Measurements from ENCODE around the gene ICAM5. TPM values are rescaled to one million over a fixed set of nuclear protein-coding genes. Genes with fewer than 3 reads are reported as not detected.
"Not testable (repeated sequence)": the region's sequence is repeated elsewhere in the genome, so short reads cannot be mapped to it uniquely, and the experiment has no call there.

Gene ICAM5
- total RNA-seq: 1 to 10 TPM; 2.2 to 3.8 TPM

GRCh38 chr19:10289836-10290356 lies at the start of gene ICAM5:
TSS of gene ICAM5 (plus strand) at chr19:10289952. CDS start at chr19:10290044, 92 bp downstream.
- ChIA-PET POLR2A (interaction anchor here (0.6 to 6.0 kb wide), 4 partner anchors 10 to 91 kb away, joined by 4 to 45 read pairs (median 8); partner anchors contain the start of genes ICAM1 and TYK2), CTCF (interaction anchor here (0.6 to 6.2 kb wide), 9 partner anchors 16 to 114 kb away, joined by 3 to 47 read pairs (median 4); partner anchors contain the start of gene ICAM1)

GRCh38 chr19:10241826-10242449 lies 47.8 kb upstream of the ICAM5 start:
- CTCF ChIA-PET, POLR2A ChIA-PET: not testable (repeated sequence)

GRCh38 chr19:10243606-10244005 lies 46.1 kb upstream of the ICAM5 start:
- POLR2A ChIA-PET: interaction anchor here (0.7 kb wide), 1 partner anchor 36 kb away, joined by 3 read pairs; no protein-coding TSS in a partner anchor
- CTCF ChIA-PET: interaction anchor here (1.6 kb wide), 1 partner anchor 16 kb away, joined by 6 read pairs; no protein-coding TSS in a partner anchor

GRCh38 chr19:10245189-10245939 lies 44.4 kb upstream of the ICAM5 start:
- POLR2A ChIA-PET: no interaction called here
- CTCF ChIA-PET: interaction anchor here (1.6 kb wide), 1 partner anchor 14 kb away, joined by 6 read pairs; no protein-coding TSS in a partner anchor

- ChIA-PET POLR2A (no interaction called here), CTCF (no interaction called here)
Measured at GRCh38 chr19:10246511-10246910, 43.2 kb upstream of the ICAM5 start.

GRCh38 chr19:10251792-10252694 lies 37.7 kb upstream of the ICAM5 start, which contains the start of gene MRPL4:
TSS of gene MRPL4 (plus strand) at chr19:10252214. CDS start at chr19:10252254, 40 bp downstream.
- ChIA-PET POLR2A (no interaction called here), CTCF (interaction anchor here (0.6 to 3.4 kb wide), 2 partner anchors 23 to 128 kb away, joined by 4 to 28 read pairs; partner anchors contain the start of gene TYK2)

GRCh38 chr19:10252707-10253106 lies 37.0 kb upstream of the ICAM5 start:
- ChIA-PET CTCF (no interaction called here), POLR2A (interaction anchor here (0.7 kb wide), 1 partner anchor 139 kb away, joined by 5 read pairs; no protein-coding TSS in a partner anchor)

- ChIA-PET POLR2A (no interaction called here), CTCF (interaction anchor here (0.6 to 1.4 kb wide), 3 partner anchors 90 to 136 kb away, joined by 3 read pairs; no protein-coding TSS in a partner anchor)
Measured at GRCh38 chr19:10254244-10254643, 35.5 kb upstream of the ICAM5 start.

GRCh38 chr19:10255358-10255757 lies 34.4 kb upstream of the ICAM5 start:
- ChIA-PET CTCF (interaction anchor here (1.4 kb wide), 1 partner anchor 135 kb away, joined by 3 read pairs; no protein-coding TSS in a partner anchor), POLR2A (no interaction called here)

- CTCF ChIA-PET: interaction anchor here (0.8 kb wide), 1 partner anchor 12 kb away, joined by 3 read pairs; no protein-coding TSS in a partner anchor
- POLR2A ChIA-PET: no interaction called here
Measured at GRCh38 chr19:10256551-10256950, 33.2 kb upstream of the ICAM5 start.

GRCh38 chr19:10256970-10257615 lies 32.7 kb upstream of the ICAM5 start:
- CTCF ChIA-PET: interaction anchor here (4.3 kb wide), 1 partner anchor 131 kb away, joined by 52 read pairs; no protein-coding TSS in a partner anchor
- POLR2A ChIA-PET: interaction anchor here (2.1 kb wide), 1 partner anchor 13 kb away, joined by 22 read pairs; the partner anchor contains the start of gene ICAM1

GRCh38 chr19:10258080-10258710 lies 31.6 kb upstream of the ICAM5 start:
- POLR2A ChIA-PET: interaction anchor here (0.5 to 2.1 kb wide), 6 partner anchors 12 to 130 kb away, joined by 3 to 22 read pairs (median 4); partner anchors contain the start of genes ICAM1, ICAM4 and TYK2

GRCh38 chr19:10259162-10259905 lies 30.4 kb upstream of the ICAM5 start:
- ChIA-PET CTCF (interaction anchor here (0.5 to 4.3 kb wide), 47 partner anchors 9 to 477 kb away, joined by 3 to 58 read pairs (median 5); partner anchors contain the start of genes CDC37, FDX2, ICAM1 and ICAM4), POLR2A (interaction anchor here (0.5 to 2.3 kb wide), 9 partner anchors 11 to 205 kb away, joined by 3 to 22 read pairs (median 6); partner anchors contain the start of genes ICAM1, ICAM4 and TYK2)

More at GRCh38 chr19:10258080-10258710, 31.6 kb upstream of the ICAM5 start:
- CTCF ChIA-PET: interaction anchor here (0.5 to 4.3 kb wide), 42 partner anchors 9 to 476 kb away, joined by 3 to 58 read pairs (median 5); partner anchors contain the start of genes CDC37, FDX2, ICAM1 and ICAM4

GRCh38 chr19:10260141-10260584 lies 29.6 kb upstream of the ICAM5 start:
- ChIA-PET POLR2A (interaction anchor here (0.6 to 2.3 kb wide), 5 partner anchors 11 to 204 kb away, joined by 4 to 23 read pairs (median 7); partner anchors contain the start of gene ICAM1), CTCF (interaction anchor here (0.6 to 4.3 kb wide), 20 partner anchors 8 to 157 kb away, joined by 3 to 58 read pairs (median 7); partner anchors contain the start of genes CDC37, FDX2, ICAM1 and TYK2)

GRCh38 chr19:10262771-10263170 lies 27.0 kb upstream of the ICAM5 start:
- ChIA-PET POLR2A (interaction anchor here (0.5 kb wide), 1 partner anchor 126 kb away, joined by 5 read pairs; no protein-coding TSS in a partner anchor), CTCF (interaction anchor here (0.7 to 10.4 kb wide), 3 partner anchors 122 to 158 kb away, joined by 3 to 145 read pairs (median 4); partner anchors contain the start of gene TYK2)

- CTCF ChIA-PET: interaction anchor here (10.4 kb wide), 1 partner anchor 118 kb away, joined by 145 read pairs; the partner anchor contains the start of gene TYK2
Measured at GRCh38 chr19:10266706-10267105, 23.0 kb upstream of the ICAM5 start.

More at GRCh38 chr19:10266706-10267105, 23.0 kb upstream of the ICAM5 start:
- POLR2A ChIA-PET: no interaction called here

Data from activated CD8-positive, alpha-beta memory T cell treated with anti-CD3 and anti-CD28 coated beads for 36 hours (primary cell).